Measurements from ENCODE around the gene LDLRAD4. TPM values are rescaled to one million over a fixed set of nuclear protein-coding genes. Genes with fewer than 3 reads are reported as not detected.

The LDLRAD4 gene
- total and polyA plus RNA-seq, 9 of the 15 experiments (the other 6 are each of a cell fraction or from before 2014, with no cell fraction given) = 0.01 TPM; not detected in 8

- FAIRE-seq (no peak), ATAC-seq (peak; percentile 31; the same call in 2 of the 3 replicates), DNase-seq (ENCODE audit: extremely low read depth in 1 of 4, low spot score in 3 of 4) (no peak)
- CTCF ChIA-PET (ENCODE audit: low intra/inter-chr PET ratio) = no interaction called here
- Histone ChIP-seq H2AFZ (ENCODE audit: low read depth, low read length) (no peak overlapping the region), H3K9me3 (replicated peaks; ENCODE audit: control insufficient read depth, insufficient read depth, low read depth, low read length) (no peaks in the 10 kb centered on the region), H3K9me1 (ENCODE audit: control insufficient read depth, insufficient read depth, low read length) (no peaks in the 10 kb centered on the region), H3K4me1 (replicated peaks in 1 of 2; ENCODE audit: control insufficient read depth in 2 of 2, insufficient read depth in 2 of 2, low read length in 2 of 2) (peaks cover 0 to 6% of the 10 kb centered on the region in 2 experiments; a peak in 2 of 5 replicates), H3K4me3 (no peak overlapping the region), H3K27me3 (ENCODE audit: control insufficient read depth in 2 of 2, insufficient read depth in 2 of 2, low read length in 2 of 2) (peaks cover 8 to 40% of the 10 kb centered on the region in 2 experiments; a peak in 4 of 5 replicates), H3K9ac (ENCODE audit: insufficient read depth in 1 of 2, low read depth in 2 of 2, low read length in 2 of 2) (no peak overlapping the region), H3K36me3 (ENCODE audit: control insufficient read depth, insufficient read depth, low read length) (no peaks in the 10 kb centered on the region), H4K20me1 (replicated peaks; ENCODE audit: control insufficient read depth, insufficient read depth, low read length) (peaks cover 4% of the 10 kb centered on the region), H3K79me2 (ENCODE audit: control insufficient read depth, insufficient read depth, low read length) (no peaks in the 10 kb centered on the region), H3K4me2 (ENCODE audit: insufficient read depth, low read length) (no peak overlapping the region), H3K27ac (ENCODE audit: extremely low read depth, low read depth, low read length) (no peak overlapping the region)
- WGBS (ENCODE audit: insufficient coverage, low coverage, missing lambda C conversion rate) = 6% methylated on average over 12 of the region's 12 CpGs
- POLR2A ChIA-PET = interaction anchor here (0.5 kb wide), 1 partner anchor 485 kb away, joined by 3 read pairs; no protein-coding TSS in a partner anchor
- BruUV-seq (replicated peaks) = no TSS peak
- intact Hi-C loops (cut with micrococcal nuclease) = no loop called here
- in situ Hi-C loops (cut with MboI) = no loop called here
- TF ChIP-seq ZKSCAN8 (CRISPR knock-in tag; IDR thresholded peaks at IDR 0.05) (no peak), SAFB (IDR thresholded peaks at IDR 0.05; ENCODE audit: borderline replicate concordance, low read depth, low read length) (no peak), NRF1 (conservative IDR thresholded peaks at IDR 0.05 in 1 of 2, IDR thresholded peaks at IDR 0.05 in 1 of 2) (no peak), LARP7 (IDR thresholded peaks at IDR 0.05) (no peak), JUNB (CRISPR knock-in tag; conservative IDR thresholded peaks at IDR 0.05) (no peak), CREB1 (IDR thresholded peaks at IDR 0.05) (no peak), CREB1 (CRISPR knock-in tag; IDR thresholded peaks at IDR 0.05) (no peak), ELF1 (tag; IDR thresholded peaks at IDR 0.05) (no peak), ZNF436 (CRISPR knock-in tag; IDR thresholded peaks at IDR 0.05) (no peak), ZNF143 (CRISPR knock-in tag; IDR thresholded peaks at IDR 0.05) (no peak)
Observed at GRCh38 chr18:13260935-13261640, 42.5 kb downstream of the LDLRAD4 start.

All from K562 (cell line).